ENCODE data around the gene EPB41L4A. TPM values are rescaled to one million over a fixed set of nuclear protein-coding genes. Genes with fewer than 3 reads are reported as not detected.
A peak's percentile ranks its signal among the peaks of the same experiment; 100 is the strongest.

EPB41L4A gene
- total and polyA plus RNA-seq, 12 donors = 4.2 to 26.3 (median 9.5) TPM

GRCh38 chr5:112245656-112246055, 173.4 kb downstream of the EPB41L4A start:
- H3K4me3 ChIP-seq = no peak overlapping the region
- H3K9me3 ChIP-seq (replicated peaks in 1 of 3) = no peaks in the 10 kb centered on the region
- DNase-seq = no peak
- H3K36me3 ChIP-seq (replicated peaks in 1 of 2) = no peaks in the 10 kb centered on the region
- no peaks in the 10 kb centered on the region for H3K27me3 ChIP-seq
- TF ChIP-seq POLR2A (IDR thresholded peaks at IDR 0.05) (no peak), CTCF (IDR thresholded peaks at IDR 0.05) (no peak)
- intact Hi-C loops (cut with DNase I) = no loop called here
- H3K4me1 ChIP-seq (replicated peaks in 1 of 2) = no peaks in the 10 kb centered on the region
- H3K27ac ChIP-seq = no peak overlapping the region
- 67 to 77% (median 72%) methylated on average over 5 of the region's 5 CpGs for WGBS, 4 donors

DNA sequence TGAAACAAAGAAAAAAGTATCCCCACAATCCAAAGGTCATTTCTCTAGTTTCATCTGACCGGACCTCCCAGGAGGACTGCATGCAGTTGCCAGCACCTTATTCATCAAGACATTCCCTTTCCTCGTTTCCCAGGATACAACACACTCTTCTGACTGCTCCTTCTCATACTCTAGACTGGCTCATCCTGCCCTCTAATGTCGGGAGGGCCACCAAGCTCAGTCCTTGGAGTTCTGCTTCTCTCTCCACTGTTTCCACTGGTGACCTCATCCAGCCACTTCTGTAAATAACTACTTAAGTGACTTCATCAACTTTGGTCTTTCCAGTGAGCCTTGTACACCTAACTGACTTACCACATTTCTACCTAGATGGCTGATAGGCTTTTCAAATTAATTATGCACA, 179.1 kb downstream of the EPB41L4A start:
- intact Hi-C loops (cut with DNase I) = no loop called here
- H3K36me3 ChIP-seq (replicated peaks in 1 of 2) = no peaks in the 10 kb centered on the region
- 57 to 70% (median 67%) methylated on average over 3 of the region's 3 CpGs for WGBS, 4 donors

DNA sequence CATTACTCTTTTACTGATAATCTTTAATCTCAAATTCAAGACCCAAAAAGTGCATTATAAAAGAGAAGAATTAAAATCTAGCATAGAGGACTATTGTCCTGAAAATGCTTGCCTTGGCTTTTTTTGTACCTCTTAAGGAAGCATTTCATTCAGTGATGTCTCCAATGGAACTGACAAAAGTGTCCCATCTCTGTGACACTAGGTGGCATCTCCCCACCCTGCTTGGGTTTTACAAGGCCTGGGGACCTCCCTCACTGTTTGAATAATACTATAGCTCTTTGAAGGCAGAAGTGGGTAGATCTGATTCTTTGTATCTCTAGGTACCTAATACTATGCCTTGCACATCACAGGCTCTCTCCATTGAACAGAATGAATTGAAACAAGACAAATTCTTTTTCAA, 180.6 kb downstream of the EPB41L4A start:
- Histone ChIP-seq H3K27ac (no peak overlapping the region), H3K9me3 (replicated peaks in 1 of 3) (no peaks in the 10 kb centered on the region), H3K27me3 (no peaks in the 10 kb centered on the region), H3K4me1 (replicated peaks in 1 of 2) (no peaks in the 10 kb centered on the region), H3K36me3 (replicated peaks in 1 of 2) (no peaks in the 10 kb centered on the region), H3K4me3 (no peak overlapping the region)
- no peak for TF ChIP-seq CTCF (IDR thresholded peaks at IDR 0.05)
- no peak for TF ChIP-seq POLR2A (IDR thresholded peaks at IDR 0.05)
- peak in 1 of 7 donors; percentile 3 for DNase-seq
- intact Hi-C loops (cut with DNase I) = no loop called here

More for the DNA sequence above, 179.1 kb downstream of the EPB41L4A start:
- Histone ChIP-seq H3K27me3 (no peaks in the 10 kb centered on the region), H3K4me1 (replicated peaks in 1 of 2) (no peaks in the 10 kb centered on the region), H3K27ac (no peak overlapping the region), H3K9me3 (replicated peaks in 1 of 3) (no peaks in the 10 kb centered on the region), H3K4me3 (no peak overlapping the region)
- DNase-seq = no peak
- TF ChIP-seq CTCF (IDR thresholded peaks at IDR 0.05) (no peak), POLR2A (IDR thresholded peaks at IDR 0.05) (no peak)

DNA sequence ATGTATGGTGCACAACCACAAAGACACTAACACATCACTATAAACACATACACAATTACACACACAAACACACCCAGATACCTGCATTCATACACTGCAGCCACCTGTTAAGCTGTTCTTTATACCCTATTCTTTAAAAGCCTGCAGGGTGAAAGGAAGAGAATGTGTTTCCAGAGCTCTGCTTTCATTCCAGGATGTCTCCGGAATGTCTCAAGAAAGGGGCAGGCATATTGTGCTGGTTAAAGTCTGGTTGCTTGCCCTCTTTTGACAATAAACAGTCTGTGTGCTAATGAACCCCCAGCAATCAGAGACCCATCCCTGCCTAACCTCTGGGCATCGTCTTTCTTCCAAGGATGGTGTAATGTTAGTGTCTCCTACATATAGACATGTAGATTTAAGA, 181.6 kb downstream of the EPB41L4A start:
- WGBS, 4 donors = 89 to 94% (median 90%) methylated on average over 2 of the region's 2 CpGs
- no peaks in the 10 kb centered on the region for H3K4me1 ChIP-seq (replicated peaks in 1 of 2)
- H3K4me3 ChIP-seq = no peak overlapping the region
- H3K9me3 ChIP-seq (replicated peaks in 1 of 3) = no peaks in the 10 kb centered on the region
- DNase-seq = no peak
- H3K27me3 ChIP-seq = no peaks in the 10 kb centered on the region
- H3K36me3 ChIP-seq (replicated peaks in 1 of 2) = no peaks in the 10 kb centered on the region
- TF ChIP-seq POLR2A (IDR thresholded peaks at IDR 0.05) (no peak), CTCF (IDR thresholded peaks at IDR 0.05) (no peak)
- intact Hi-C loops (cut with DNase I) = no loop called here
- no peak overlapping the region for H3K27ac ChIP-seq

Data from adrenal gland (tissue), 12 donors.